HFFc6 (cell line): ENCODE results near the gene NEO1. TPM values are rescaled to one million over a fixed set of nuclear protein-coding genes. Genes with fewer than 3 reads are reported as not detected.

Experiments used
- DNase-seq: peaks from one replicate; pipeline ENCODE4 v3.0.0-alpha.2; 2018
- H3K27ac Mint-ChIP-seq: 2 replicates; pipeline ENCODE4 v1.8.0; 2020; ENCODE audit warnings: mild to moderate bottlenecking, mixed read lengths
- H3K27me3 Mint-ChIP-seq: 2 replicates; pipeline ENCODE4 v1.8.0; 2021; ENCODE audit warnings: mild to moderate bottlenecking, moderate library complexity, mixed read lengths; ENCODE audit not compliant: insufficient read depth
- H3K36me3 Mint-ChIP-seq: 2 replicates; pipeline ENCODE4 v1.8.0; 2021; ENCODE audit warnings: low read depth, mixed read lengths
- H3K4me1 Mint-ChIP-seq: 2 replicates; pipeline ENCODE4 v1.8.0; 2020; ENCODE audit warnings: low read depth, mixed read lengths
- H3K4me3 Mint-ChIP-seq: 2 replicates; pipeline ENCODE4 v1.8.0; 2020; ENCODE audit warnings: mild to moderate bottlenecking, moderate library complexity, mixed read lengths
- H3K9me3 Mint-ChIP-seq: 2 replicates; pipeline ENCODE4 v1.8.0; 2020; ENCODE audit warnings: mild to moderate bottlenecking, mixed read lengths
- CTCF ChIP-seq: fragments of 200-600 bp; sonication (generic); IDR thresholded peaks from 2 replicates; pipeline ENCODE4 v1.5.0; 2021; ENCODE audit warnings: antibody characterized with exemption, mild to moderate bottlenecking
- total RNA-seq, 6 experiments: library from RNA; stranded (reverse); fragmentation: NEBNext Ultra II Directional; extraction: Animal tissue kit (Norgen Biotek cat#: 25700); gene quantifications; 2 replicates in 1 of 6; 3 replicates in 5 of 6; pipeline ENCODE4 v1.2.3, GENCODE V29; 2021

NEO1 gene
- total RNA-seq, 6 experiments from 2014 or later = 6.4 to 20.3 (median 16.3) TPM

GRCh38 chr15:73127302-73127936, 75.2 kb downstream of the NEO1 start:
- Mint-ChIP-seq H3K9me3 (no peaks in the 10 kb centered on the region), H3K27ac (no peak overlapping the region), H3K4me3 (no peak overlapping the region), H3K36me3 (no peaks in the 10 kb centered on the region), H3K27me3 (peaks cover under 1% of the 10 kb centered on the region; the same call in 1 of the 2 replicates), H3K4me1 (no peaks in the 10 kb centered on the region)
- no peak for DNase-seq
- TF ChIP-seq CTCF = peak; percentile 85

- Mint-ChIP-seq H3K4me1 (no peaks in the 10 kb centered on the region), H3K36me3 (no peaks in the 10 kb centered on the region), H3K9me3 (no peaks in the 10 kb centered on the region), H3K4me3 (no peak overlapping the region), H3K27ac (no peak overlapping the region), H3K27me3 (no peaks in the 10 kb centered on the region)
- DNase-seq = no peak
- TF ChIP-seq CTCF = no peak
Observed at GRCh38 chr15:73130830-73131229, 78.6 kb downstream of the NEO1 start.

DNA sequence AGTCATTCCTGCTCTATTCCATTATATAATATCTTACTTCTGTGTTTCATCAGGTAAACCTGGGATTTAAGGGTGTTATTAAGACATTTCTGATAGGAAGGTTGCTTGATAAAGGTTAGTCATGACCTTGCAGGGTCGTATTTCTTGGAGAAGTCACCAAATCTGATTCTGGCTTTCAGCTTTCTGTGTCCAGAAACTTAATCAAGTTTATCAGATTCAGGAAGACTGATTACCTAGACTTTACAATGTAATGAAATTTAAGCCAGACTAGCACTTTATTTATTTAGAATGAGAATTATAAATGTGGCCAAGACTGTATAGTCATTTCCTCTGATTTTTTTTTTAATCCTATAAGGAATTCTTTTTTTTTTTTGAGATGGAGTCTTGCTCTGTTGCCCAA, 81.9 kb downstream of the NEO1 start:
- Mint-ChIP-seq H3K36me3 (no peaks in the 10 kb centered on the region), H3K4me1 (no peaks in the 10 kb centered on the region), H3K27me3 (no peaks in the 10 kb centered on the region), H3K4me3 (no peak overlapping the region), H3K9me3 (no peaks in the 10 kb centered on the region), H3K27ac (no peak overlapping the region)
- TF ChIP-seq CTCF = no peak
- no peak for DNase-seq

- no peaks in the 10 kb centered on the region; the same call in 1 of the 2 replicates for H3K27me3 Mint-ChIP-seq
- H3K4me1 Mint-ChIP-seq = no peaks in the 10 kb centered on the region
- no peak for TF ChIP-seq CTCF
- no peak overlapping the region for H3K4me3 Mint-ChIP-seq
- no peak overlapping the region for H3K27ac Mint-ChIP-seq
- H3K36me3 Mint-ChIP-seq = no peaks in the 10 kb centered on the region
- no peaks in the 10 kb centered on the region for H3K9me3 Mint-ChIP-seq
- no peak for DNase-seq
Observed at GRCh38 chr15:73139041-73139743, 86.9 kb downstream of the NEO1 start.

DNA sequence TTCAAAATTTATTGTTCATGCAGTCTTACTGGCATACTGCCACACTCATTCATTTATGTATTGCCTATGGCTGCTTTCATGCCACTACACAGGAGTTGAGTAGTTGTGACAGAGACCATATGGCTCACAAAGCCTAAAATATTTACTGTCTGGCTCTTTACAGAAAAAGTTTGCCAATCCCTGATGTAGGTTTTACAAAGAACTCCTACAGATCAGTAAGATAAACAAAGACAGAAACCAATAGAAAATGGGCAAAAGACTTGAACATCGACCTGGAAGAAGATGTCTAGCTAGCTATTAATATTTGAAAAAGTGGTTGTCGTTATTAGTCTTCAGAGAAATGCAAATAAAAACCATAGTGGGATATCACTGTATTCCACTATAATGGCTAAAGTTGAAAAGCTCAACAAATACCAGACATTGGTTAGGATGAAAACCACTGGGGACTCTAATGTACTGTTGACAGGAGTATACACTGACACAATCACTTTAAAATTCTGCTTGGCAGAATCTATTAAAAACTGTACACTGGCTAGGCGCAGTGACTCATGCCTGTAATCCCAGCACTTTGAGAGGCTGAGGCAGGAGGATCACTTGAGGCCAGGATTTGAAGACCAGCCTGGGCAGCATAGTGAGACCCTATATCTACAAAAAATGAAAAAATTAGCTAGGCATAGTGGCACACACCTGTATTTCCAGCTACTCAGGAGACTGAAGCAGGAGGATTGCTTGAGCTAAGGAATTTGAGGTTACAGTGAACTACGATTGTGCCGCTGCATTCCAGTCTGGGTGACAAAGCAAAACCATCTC, 87.7 kb downstream of the NEO1 start:
- no peaks in the 10 kb centered on the region for H3K9me3 Mint-ChIP-seq
- H3K36me3 Mint-ChIP-seq = no peaks in the 10 kb centered on the region
- H3K4me3 Mint-ChIP-seq = no peak overlapping the region
- H3K27me3 Mint-ChIP-seq = no peaks in the 10 kb centered on the region; the same call in none of the 2 replicates
- no peak for DNase-seq
- no peaks in the 10 kb centered on the region for H3K4me1 Mint-ChIP-seq
- no peak for TF ChIP-seq CTCF
- H3K27ac Mint-ChIP-seq = no peak overlapping the region
